GM18511 (cell line): ENCODE results near the gene PLPP1.
A peak's percentile ranks its signal among the peaks of the same experiment; 100 is the strongest.

Experiments used
- ATAC-seq: cut with Tn5 transposase; IDR thresholded peaks from one replicate; pipeline ENCODE4 v1.9.1; 2021; ENCODE audit warnings: mild to moderate bottlenecking, moderate library complexity; ENCODE audit not compliant: unreplicated experiment

The PLPP1 gene

DNA sequence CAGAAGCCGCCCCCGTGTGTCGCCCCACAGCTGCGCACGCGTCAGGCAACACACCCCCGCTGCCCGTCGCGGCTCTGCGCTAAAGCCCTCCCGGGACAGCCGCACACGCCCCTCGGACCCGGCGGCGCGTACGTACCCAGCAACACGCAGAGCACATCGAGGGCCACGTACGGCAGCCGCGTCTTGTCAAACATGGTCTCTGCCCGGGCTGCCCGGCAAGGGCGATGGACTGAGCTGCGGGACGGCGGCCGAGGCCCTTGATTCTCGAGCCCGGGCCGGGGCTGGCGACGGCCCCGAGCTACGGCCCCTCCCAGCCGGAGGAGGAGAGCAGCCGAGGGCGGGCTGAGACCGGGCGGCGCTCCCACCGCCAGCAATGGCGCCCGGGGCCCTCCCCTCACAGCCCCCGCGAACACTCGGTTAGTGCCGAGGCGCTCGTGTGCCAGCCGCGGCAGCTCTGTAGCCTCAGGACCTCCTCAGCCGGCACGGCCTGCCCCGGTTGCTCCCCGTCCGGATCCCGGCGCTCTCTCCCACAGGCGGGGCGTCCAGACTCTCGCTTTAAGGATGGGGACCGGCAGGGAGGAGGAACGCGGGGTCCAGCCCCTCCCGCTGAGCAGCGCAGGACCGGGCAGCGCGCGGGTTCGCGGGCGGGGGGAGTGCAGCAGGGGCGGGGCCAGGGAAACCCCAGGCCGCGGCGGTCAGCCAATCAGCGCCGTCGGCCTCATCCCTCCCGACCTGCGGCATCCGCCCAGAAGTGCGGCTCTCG is at the start of gene PLPP1:
Gene PLPP1 (minus strand): TSS at position 529 of the 763 bp plus-strand sequence. CDS start 335 bp downstream, at position 194.
- peak; percentile 85 for ATAC-seq

DNA sequence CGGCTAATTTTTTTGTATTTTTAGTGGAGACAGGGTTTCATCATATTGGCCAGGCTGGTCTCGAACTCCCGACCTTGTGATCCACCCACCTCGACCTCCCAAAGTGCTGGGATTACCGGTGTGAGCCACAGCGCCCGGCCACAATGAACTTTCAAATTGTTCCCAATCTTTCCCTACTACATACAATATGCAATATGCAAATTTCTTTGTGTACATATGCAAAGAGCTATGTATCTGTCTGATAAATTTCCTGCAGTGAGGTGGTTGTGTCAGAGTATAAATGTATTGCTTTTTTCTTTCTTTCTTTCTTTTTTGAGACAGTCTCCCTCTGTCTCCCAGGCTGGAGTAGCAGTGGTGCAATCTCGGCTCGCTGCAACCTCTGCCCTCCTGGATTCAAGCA is 48.8 kb upstream of the PLPP1 start:
- no peak for ATAC-seq

DNA sequence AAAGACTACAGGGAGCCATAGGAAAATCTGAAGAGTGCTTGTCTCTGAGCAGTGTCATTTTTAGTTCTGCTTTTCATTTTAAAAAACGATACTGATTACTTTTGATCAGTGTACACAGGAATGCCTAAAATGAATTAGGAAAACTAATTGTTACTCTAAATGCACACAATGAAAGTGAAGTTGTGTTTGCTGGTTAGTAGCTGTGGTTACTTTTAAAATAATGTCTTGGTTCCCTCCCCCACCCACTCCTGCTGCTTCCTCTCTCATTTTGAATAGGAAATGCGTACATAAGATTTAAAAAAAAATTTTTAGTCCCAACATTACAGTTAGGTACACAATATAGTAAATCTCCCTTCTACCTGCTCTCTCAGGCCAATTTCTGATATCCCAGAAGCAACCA is 47.5 kb upstream of the PLPP1 start:
- ATAC-seq, result no peak

- ATAC-seq, result no peak
Measured at GRCh38 chr5:55580042-55580441, 45.3 kb upstream of the PLPP1 start.

DNA sequence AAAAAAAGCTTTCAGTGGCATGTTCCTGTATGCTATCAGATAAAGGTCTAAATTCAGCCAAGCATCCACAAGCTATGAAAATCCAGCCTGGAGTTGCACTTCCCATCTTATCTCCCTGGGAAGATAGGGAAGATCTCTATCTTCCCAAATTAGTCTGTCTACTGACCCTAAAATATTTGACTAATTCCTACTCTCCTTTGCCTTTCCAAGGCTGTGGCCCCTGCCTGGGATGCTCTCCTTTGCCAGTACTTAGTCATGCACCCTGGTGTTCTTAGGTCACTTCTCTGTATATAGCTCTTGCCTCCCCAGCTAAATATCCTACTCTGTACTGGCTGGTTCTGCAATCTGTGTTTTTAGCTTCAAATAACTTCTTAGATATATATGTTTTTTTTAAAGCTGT is 44.0 kb upstream of the PLPP1 start:
- ATAC-seq, result no peak

- no peak for ATAC-seq
Measured at GRCh38 chr5:55577353-55578060, 42.7 kb upstream of the PLPP1 start.

DNA sequence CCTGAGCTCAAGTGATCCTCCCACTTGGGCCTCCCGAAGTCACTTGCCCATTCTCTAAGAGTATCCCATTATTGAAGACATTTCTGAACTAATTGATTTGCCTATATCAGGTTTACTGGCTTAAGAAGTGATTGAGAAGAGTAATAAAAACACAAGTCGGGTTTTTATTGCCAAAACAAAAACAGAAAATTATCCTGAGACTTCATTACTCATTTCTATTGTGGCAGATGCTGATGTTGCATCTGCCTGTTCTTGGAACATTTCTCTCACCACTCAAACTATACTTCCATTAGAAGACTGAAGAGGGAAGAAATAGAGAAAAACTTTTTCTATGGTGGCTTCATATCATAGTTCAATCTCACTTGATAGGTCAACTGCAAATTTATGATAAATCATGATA is 41.9 kb upstream of the PLPP1 start:
- no peak for ATAC-seq

- ATAC-seq, result no peak
Measured at GRCh38 chr5:55575815-55576583, 41.2 kb upstream of the PLPP1 start.

- no peak for ATAC-seq
Measured at GRCh38 chr5:55572600-55572999, 37.8 kb upstream of the PLPP1 start.

DNA sequence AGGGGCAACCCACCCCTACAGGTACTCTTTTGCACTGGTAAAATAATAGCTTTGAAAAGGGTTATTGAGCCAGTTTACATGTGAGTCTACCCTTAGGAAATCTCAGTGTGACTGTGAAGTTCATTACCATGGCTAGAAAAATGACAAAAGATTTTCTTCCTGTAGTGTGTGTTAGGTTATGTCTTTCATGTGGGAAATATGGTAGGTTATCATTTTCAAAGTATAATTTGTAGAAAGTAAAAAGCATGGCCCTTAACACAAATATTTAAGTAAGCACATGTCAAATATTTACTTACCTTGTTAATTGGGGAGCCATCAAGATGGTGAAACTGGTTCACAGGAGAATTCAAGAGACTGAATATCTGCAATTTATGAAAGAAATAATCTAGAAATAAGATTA is 37.3 kb upstream of the PLPP1 start:
- ATAC-seq, result no peak

GRCh38 chr5:55570570-55570969 is 35.8 kb upstream of the PLPP1 start:
- no peak for ATAC-seq

- ATAC-seq, result no peak
Measured at GRCh38 chr5:55570026-55570425, 35.3 kb upstream of the PLPP1 start.

DNA sequence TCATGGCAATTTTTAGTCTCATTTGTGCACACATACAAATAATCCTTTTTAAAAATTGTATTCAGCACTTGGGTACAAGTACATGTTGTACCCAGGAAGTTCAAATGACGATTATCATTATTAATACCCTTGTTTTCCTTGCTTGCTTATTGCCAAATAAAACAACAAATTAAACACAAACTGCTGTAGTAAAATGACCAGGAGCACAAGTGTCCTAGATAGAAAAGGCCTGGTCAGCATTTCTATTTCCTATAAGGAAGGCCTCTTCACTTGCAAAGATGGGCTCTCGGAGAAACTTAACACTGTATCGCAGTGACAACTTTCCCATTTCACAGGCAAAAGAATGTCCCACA is 34.7 kb upstream of the PLPP1 start:
- ATAC-seq, result no peak

- no peak for ATAC-seq
Measured at GRCh38 chr5:55568654-55569512, 34.1 kb upstream of the PLPP1 start.

DNA sequence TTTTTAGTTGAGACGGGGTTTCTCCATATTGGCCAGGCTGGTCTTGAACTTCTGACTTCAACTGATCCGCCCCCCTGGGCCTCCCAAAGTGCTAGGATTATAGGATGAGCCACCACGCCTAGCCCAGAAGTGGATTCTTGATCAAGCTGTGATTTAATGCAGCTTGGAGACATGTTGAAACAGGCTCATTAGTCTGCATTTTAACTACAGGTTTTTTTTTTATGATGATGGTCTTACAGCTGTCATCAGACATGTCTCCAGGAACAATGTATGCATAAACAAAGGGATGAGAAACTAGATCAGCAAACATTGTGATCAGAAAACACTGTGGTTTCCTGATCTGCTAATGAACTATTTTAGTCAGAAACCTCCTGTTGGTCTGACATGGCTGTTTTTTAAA is 30.0 kb upstream of the PLPP1 start:
- peak; percentile 61 for ATAC-seq

- no peak for ATAC-seq
Measured at GRCh38 chr5:55558484-55558883, 23.7 kb upstream of the PLPP1 start.

DNA sequence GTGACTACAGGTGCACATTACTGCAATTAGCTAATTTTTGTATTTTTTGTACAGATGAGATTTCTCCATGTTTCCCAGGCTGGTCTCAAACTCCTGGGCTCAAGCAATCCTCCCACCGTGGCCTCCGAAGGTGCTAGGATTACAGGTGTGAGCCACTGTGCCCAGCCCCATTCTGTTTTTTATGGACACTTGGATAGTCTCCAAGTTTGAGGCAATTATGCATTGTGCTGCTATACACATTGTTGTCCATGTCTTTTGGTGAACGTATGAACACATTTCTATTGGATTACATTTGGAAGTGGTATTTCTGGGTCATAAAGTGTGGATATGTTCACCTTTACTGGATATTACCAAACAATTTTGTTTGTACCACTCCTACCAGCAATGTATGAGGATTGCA is 22.4 kb upstream of the PLPP1 start:
- no peak for ATAC-seq

GRCh38 chr5:55554585-55555202 is 19.9 kb upstream of the PLPP1 start:
- ATAC-seq, result no peak

GRCh38 chr5:55551904-55552303 is 17.1 kb upstream of the PLPP1 start:
- no peak for ATAC-seq

- ATAC-seq, result no peak
Measured at GRCh38 chr5:55551358-55551757, 16.6 kb upstream of the PLPP1 start.
